Umbilical cord (tissue), 2 donors: ENCODE data around the gene TEN1. TPM values are rescaled to one million over a fixed set of nuclear protein-coding genes. Genes with fewer than 3 reads are reported as not detected.

Experiments
- DNase-seq: peaks from one replicate; pipeline ENCODE4 v3.0.0-alpha.2; 2015; ENCODE audit warnings: low spot score
- total RNA-seq: library from RNA; depleted of rRNA; stranded (reverse); fragments of >200 nt; gene quantifications from one replicate; pipeline ENCODE4 v1.2.3, GENCODE V29; 2014; ENCODE audit warnings: low replicate concordance; ENCODE audit not compliant: insufficient read depth

TEN1 gene
- total RNA-seq, 1 donor from 2014 or later: not detected

DNA sequence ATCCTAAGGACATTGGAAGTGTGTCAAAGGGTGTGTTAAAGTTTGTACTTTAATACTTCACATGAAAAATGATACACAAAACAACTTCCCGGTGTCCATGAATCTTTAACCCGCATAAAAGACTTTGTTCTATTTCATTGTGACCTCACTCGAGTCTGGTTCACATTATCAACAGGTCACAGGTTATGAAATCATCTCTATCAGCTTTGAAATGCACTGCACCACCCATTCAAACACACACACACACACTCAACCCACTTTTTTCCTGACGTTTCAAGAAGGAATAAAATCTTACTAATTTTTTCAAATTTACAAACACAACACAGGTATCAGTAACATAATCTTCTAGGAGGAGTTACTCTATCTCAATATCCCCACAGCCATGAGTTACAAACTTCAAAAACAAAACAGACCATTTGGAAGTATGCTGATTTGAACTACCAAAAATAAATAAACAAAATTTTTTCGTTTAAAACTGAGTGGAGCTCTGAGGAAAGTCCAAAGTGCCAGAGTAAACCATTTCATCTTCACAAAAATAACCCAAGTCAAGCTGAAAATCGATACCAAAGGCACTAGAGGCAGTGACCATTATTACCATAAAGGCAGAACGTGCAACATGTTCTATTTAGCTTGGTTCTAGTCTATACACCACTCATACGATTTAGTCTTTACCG is 2.7 kb upstream of the TEN1 start:
- no peak for DNase-seq

DNA sequence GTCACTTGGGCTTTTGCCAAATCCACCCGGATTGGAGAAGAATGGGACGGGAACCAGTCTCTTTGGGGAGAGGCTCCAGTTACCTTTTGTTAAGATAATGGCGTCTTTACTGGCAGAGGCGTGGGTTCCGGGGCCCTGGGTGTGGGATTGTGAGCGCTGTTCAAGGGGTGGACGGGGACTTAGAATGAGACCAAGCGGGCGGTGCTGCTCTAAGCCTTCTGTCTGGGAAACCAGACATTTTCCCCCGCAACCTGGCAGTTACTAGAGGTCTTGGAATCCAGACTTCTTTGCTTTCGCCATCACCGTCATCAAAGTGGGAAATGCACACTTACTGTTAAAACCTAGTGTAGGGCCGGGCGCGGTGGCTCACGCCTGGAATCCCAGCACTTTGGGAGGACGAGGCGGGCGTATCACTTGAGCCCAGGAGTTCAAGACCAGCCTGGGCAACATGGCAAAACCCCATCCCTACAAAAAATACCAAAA is 706 bp downstream of the TEN1 start:
- DNase-seq: no peak

DNA sequence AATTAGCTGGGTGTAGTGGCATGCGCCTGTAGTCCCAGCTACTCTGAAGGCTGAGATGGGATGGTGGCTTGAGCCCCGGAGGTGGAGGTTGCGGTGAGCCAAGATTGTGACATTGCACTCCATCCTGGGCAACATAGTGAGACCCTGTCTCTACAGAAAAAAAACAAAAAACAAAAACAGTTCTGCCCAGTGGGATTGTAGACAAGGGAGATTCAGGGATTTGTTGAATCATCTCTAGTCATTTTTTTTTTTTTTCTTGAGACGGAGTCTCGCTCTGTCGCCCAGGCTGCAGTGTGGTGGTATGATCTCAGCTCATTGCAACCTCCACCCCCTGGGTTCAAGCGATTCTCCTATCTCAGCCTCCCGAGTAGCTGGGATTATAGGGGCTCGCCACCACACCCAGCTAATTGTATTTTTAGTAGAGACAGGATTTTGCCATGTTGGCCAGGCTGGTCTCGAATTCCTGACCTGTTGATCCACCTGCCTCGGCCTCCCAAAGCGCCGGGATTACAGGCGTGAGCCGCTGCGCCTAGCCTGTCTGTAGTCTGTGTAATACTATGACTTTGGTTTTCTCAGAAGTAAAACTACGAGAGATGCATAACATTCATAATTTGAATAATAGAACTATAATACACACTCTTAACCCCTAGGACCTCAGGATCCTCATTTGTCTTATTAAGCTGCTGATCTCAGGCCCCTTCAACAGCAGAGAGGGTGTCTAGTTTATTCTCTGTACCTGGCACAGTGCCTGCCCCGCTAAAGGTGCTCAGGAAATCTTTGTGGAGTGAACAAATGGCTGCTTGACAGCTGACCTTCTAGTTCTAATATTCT is 1.4 kb downstream of the TEN1 start:
- no peak for DNase-seq

DNA sequence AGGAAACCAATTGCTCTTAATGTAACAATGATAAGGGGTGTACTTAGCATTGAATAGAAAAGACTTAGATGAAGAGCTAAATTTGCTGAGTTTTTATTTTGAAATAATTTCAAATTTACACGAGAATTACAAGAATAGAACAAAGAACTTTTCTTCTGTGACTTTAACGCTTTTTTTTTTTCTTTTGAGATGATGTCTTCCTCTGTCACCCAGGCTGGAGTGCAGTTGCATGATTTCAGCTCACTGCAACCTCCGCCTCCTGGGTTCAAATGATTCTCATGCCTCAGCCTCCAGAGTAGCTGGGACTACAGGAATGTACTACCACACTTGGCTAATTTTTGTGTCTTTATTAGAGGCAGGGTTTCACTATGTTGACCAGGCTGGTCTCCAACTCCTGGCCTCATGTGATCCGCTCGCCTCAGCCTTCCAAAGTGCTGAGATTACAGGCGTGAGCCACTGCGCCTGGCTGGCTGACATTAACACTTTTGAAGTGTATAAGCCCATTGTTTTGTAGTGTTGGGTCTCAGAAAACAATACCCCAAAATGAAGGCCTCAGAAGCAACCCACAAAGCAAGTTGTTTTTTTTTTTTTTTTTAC is 2.1 kb downstream of the TEN1 start:
- DNase-seq: no peak

DNA sequence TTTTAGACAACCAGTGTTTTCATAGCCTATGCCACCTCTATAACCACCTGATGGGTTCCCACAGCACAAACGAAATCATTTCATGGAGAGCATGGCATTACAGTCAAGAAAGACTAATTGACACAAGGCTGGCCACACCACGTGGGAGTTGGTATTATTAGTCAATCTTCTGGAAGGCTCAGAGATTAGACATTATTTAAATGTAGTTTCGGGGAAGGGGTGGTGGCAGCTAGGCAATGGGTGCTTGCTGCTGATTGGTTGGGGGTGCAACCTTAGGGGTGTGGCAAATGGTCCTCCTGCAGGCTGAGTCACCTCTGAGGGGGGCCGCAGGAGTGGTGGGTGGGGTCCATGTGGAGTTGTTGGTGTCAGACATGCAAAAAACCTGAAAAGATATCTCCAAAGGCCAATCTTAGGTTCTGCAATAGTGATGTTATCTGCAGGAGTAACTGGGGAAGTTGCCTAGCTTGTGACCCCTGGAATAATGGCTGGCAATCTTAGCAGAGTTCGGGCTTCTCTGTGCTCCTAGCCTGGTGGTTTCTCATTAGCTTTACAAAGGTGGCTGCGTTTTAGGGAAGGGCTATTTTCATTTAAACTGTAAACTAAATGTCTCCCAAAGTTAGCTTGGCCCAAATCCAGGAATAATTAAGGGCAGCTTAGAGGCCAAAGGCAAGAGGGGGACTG is 4.6 kb downstream of the TEN1 start:
- DNase-seq: no peak

DNA sequence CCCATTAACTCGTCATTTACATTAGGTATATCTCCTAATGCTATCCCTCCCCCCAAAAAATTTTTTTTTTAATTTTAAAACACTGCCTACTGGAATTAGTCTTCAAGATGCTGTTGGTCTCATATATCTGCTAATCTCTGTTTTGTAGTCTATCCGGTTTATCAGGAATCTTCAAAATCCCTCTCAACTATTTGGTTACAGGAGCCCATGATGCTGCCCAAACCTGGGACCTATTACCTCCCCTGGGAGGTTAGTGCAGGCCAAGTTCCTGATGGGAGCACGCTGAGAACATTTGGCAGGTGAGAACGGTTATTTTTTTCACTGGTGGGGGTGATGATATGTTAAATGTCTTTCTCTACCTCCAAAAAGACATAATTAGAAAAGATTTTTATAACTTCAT is 6.9 kb downstream of the TEN1 start:
- DNase-seq: no peak

DNA sequence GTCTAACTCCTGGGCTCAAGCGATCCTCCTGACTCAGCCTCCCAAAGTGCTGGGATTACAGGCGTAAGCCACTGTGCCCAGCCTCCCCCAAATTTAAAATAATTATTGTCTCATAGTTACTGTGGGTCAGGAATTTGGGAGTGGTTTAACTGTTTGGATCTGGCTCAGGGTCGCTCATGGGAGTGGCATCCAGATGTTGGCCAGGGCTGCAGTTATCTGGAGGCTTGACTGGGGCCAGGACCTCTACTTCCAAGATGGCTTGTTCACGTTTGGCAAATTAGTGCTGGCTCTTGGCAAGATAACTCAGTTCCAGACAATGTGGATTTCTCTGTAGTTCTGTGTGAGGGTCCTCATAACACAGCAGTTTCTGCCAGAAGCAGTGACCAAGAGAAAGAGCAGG is 8.0 kb downstream of the TEN1 start:
- no peak for DNase-seq

DNA sequence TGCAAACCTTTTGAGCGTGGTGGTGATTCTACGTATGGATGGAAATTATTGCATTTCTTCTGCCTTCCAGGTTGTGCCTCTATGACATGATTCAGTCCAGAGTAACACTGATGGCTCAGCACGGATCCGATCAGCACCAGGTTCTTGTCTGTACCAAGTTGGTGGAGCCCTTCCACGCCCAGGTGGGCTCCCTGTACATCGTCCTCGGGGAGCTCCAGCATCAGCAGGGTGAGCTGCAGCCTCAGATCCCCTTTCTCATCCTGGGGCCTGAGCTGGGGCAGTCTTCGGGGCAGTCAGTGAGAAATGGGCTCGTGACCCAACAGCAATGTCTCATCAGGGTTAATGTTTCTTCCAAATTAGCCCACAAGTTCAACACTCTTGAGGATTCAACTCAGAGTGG is 12.4 kb downstream of the TEN1 start:
- no peak for DNase-seq

DNA sequence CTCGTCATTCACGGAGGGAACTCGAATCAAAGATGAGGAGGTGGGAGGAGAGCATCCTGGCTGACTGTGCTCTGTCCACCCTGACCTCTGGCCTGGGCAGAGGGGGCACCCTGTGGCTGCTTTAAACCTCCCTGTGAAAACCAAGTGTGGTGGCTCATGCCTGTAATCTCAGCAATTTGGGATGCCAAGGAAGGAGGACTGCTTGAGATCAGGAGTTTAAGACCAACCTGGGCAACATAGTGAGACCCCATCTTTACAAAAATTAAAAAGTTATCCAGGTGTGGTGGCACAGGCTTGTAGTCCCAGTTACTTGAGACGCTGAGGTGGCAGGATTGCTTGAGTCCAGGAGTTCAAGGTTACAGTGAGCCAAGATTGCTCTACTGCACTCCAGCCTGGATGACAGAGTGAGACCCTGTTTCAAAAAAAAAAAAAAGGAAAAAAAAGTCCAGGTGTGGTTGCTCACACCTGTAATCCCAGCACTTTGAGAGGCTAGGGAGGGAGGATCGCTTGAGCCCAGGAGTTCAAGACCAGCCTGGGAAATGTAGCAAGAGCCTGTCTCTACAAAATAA is 15.8 kb downstream of the TEN1 start:
- no peak for DNase-seq

DNA sequence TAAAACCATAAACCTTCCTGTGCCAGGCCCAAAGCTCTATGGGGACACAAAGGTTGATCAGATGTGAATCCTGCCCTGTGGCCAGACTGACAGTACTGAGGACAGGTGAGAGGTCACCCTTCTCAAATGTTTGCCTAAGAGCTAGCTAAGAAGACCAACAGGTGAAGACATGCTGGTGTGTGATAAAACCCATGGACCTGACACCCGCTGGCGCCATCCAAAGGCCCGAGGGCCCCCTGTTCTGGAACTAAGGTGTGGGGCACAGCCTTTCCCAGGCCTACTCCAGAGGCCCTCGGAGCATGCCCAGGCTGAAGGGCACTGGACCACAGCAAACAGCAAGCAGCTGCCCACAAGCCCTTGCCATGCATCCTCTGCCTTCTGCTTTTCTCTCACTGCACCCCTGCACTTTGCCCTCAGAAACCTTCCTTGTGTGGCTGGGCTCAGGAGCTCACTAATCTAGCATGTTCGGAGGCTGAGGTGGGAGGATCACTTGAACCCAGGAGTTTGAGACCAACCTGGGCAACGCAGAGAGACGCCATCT is 16.4 kb downstream of the TEN1 start:
- DNase-seq: no peak

DNA sequence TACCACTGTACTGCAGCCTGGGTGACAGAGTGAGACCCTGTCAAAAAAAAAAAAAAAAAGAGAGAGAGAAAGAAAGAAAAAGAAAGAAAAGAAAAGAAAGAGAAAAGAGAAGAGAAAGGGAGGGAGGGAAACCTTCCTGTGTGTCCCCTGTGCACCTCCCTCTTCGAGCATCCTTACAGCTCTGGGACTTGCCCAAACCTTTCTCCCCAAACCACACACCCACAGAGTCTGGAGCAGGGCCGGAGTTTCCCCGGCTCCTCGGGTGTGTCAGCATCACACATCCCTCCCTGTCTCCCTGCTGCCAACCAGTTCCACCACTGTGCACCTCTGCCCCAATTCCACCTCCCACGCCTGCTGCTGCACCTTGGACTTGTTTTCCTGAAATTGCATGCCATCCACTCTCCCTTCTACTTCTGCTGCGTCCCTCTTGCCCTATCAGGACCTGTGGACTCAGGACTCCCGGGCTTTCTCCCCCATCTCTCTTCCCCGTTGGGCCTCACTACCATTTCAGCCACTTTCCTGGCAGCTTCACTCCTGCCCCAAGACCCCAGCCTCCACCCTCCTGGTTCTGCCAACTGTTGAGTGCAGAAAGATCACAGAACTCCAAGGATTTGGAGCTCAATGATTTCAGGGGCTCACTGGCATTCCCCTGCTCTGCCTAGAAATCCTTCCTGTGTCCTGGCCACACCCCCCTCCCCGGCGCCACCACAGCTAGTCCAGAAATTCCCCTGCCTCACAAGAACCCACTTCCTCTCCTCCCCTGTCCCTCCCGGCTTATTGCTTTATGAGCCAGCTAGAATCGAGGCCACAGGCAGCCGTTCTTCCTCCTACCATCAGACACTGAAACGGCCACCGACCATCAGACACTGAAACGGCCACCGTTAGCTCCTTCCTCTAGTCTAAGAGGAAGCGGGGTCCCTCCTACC is 17.9 kb downstream of the TEN1 start:
- DNase-seq: peak; percentile 69

DNA sequence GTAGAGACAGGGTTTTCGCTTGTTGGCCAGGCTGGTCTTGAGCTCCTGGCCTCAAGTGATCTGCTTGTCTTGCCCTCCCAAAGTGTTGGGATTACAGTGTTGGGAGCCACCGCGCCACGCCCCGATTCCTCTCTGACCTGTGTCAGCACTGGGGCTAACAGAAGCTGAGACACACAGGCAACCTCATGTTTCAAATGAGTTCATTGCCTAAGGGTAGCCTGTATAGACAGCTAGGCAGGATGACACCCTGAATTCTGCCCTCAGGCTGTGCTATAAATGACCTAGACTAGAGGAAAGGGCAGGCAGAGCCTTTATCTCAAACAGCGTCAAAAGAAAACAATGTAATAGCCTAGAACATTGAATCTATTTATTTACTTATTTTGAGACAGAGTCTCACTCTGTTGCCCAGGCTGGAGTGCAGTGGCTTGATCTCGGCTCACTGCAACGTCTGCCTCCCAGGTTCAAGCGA is 19.3 kb downstream of the TEN1 start:
- DNase-seq: no peak

DNA sequence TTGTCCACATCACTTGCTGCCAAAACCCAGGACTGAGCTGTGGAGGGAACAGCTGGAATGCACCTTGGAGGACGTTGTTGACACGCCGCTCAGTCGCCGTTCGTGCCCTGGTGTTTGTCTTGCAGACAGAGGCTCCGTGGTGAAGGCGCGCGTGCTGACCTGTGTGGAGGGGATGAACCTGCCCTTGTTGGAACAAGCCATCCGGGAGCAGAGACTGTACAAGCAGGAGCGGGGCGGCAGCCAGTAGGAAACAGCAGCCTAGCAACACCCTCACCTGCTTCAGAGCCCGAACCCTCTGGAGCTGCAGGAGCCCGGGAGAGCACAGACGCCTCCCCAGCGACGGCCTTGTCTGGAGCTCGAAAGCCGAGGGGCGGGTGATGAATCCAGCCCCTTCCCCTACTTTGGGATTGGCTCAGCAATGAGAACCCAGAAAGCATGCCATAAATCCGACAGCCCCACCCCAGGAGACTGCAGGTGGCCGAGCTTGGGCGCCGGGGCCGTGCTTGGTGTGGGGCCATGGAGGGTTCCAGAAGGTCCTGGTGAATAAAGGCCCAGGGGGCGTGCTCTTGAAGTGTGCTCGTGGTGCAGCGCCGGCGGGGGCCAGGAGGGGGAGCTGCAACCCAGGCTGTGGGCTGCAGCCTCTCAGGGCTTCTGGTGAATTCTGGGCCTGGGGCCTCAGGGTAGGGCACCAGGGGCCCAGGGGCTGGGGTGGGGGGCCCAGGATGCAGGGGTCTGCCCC is 21.1 kb downstream of the TEN1 start:
- DNase-seq: no peak

DNA sequence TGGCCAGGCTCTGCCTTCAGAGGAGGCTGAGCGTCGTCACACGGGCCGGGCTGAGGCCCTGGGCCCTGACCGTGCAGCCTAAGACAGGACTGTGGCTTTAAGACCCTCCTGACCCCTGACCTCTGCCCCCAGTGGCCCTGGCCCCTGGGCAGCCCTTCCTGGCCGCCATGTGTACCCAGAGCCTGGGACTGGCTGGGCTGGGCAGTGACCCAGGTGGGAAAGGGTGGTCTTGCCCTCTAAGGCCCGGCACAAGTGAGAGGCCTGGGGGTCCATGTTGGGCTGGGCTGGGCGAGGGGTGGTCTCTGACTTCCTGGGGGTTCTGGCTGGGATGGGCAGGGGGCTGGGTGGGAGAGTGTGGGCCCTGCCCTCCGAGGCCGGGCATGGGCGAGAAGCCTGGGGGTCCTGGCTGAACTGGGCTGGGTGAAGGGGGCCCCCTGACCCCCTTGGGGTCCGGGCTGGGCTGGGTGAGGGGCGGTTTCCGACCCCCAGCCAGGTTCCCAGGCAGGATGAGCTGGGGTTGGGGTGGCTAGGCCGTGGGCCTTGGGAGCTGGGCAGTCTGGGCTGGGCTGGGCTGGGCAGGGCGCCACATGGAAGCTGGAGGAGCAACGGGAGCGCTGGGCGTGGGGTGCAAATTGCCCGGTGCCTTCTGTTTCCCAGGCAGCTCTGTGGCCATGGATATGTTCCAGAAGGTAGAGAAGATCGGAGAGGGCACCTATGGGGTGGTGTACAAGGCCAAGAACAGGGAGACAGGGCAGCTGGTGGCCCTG is 21.9 kb downstream of the TEN1 start, which contains the start of gene CDK3:
Gene CDK3 (plus strand): TSS at position 101 of the 767 bp plus-strand sequence. CDS start 571 bp downstream, at position 672.
- DNase-seq: no peak

DNA sequence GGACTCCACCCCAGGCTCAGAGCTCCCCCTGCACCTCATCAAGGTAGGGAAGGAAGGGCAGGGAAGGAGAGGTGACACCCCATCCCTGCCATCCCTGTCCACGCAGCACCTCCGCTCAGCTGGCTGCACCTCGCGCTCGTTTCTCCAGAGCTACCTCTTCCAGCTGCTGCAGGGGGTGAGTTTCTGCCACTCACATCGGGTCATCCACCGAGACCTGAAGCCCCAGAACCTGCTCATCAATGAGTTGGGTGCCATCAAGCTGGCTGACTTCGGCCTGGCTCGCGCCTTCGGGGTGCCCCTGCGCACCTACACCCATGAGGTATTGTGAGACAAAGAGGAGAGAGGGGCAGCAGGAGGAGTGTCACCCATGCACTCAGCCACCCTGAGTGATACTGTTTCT is 23.1 kb downstream of the TEN1 start:
- DNase-seq: no peak

DNA sequence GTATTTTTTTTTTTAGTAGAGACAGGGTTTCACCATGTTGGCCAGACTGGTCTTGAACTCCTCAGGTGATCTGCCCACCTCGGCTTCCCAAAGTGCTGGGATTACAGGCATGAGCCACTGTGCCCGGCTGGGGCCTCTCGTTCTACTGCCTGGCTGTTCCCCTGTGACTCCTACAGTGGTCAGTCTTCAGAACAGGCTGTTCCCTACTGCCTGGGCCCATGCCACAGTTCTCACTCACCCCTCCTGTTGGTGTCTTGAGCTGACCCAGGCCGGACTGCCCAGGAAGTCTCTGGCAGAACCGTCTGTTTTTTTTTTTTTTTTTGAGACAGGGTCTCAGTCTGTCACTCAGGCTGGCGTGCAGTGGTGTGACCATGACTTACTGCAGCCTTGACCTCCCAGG is 24.9 kb downstream of the TEN1 start:
- DNase-seq: no peak

DNA sequence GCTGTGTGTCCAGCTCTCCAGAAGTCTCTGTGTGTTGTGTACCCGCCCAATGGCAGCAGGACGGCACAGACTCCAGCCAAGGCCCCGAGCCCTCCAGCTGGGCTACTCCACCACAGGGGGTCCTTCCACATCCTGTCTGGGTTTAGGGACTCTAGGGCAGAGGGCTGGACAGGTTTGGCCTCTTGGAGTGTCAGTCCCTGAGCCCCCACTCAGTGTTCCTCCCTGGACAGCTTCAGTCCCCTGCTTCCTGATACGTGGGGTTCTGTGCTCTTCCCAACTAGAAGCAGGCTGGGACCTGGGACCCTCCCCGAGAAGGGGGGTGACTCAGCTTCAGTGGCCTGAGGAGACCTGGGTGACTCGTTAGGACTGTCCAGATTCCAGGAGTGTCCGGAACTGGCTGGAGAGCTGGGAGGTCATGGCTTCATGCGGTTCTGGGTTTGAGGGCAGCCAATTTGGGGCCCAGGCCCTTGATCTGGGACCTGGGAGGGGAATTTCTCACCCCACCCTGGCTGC is 25.8 kb downstream of the TEN1 start:
- no peak for DNase-seq
